HG03097 (cell line): Measurements from ENCODE around the gene WDR27.

ENCODE experiments used
- ATAC-seq: cut with Tn5 transposase; IDR thresholded peaks from one replicate; pipeline ENCODE4 v1.9.1; 2021; ENCODE audit not compliant: unreplicated experiment, low FRiP score

WDR27 gene

DNA sequence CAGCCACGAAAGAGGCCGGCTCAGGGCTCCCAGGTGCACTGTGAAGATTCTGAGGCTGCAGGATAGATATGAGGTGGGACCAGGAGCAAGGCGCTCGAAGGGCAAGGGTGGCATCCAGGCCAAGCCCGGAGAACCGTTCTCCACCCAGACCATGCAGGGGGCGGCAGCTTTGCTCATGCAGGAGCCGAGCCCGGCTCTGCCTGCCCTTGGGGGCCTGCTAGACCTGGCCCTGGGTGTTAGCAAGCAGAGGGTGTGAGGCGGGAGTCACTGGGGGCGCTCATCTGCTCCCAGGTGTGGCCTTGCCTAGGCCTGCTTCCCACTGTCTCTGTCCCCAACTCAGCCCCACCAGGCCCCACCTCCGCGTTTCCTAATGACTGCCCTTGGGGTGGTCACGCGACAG lies 59.4 kb downstream of the WDR27 start:
- no peak for ATAC-seq

- ATAC-seq: no peak
Observed at GRCh38 chr6:169641461-169642085, 60.3 kb downstream of the WDR27 start.

DNA sequence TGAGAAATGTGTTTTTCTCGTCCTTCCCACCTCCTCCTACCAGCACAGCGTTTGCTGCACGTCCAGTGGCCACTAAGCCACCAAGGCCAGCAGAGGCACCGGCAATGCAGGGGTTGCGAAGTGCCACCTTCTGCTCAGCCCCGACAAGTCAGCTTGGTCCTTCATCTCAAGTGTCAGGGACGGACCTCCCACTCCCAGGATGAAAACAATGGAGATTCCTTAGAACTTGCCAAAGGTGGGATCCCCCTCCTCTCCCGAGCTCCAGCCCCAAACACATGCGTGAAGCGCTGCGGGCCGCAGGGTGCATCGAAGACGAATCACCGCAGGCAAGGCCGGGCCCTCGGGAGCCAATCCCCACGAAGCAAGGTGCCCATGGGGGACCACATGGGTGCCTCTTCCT lies 60.8 kb downstream of the WDR27 start:
- ATAC-seq: no peak

DNA sequence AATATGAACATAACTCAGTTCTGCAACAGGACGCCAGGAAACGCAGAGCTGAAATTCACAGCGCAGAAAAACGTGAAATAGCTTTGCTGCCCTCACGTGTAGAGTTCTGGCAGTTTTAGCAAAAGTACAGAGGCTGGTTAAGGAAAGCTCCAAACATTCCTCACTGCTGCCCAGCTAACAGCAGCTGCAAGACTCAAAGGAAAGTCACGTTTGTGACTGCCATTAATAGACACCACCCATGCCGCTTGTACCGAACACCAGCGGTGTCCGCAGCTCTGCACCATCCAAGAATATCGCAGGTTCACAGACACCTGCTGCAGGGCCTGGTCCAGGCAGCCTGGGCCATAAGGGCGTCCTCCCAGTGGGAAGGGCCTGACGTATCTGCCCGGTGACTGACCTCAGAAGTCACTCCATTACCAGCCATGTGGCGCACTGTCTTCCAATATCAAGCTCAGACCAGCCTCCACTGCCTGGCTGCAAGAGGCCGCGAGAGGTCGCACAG lies 61.4 kb downstream of the WDR27 start:
- ATAC-seq: no peak

- ATAC-seq: no peak
Observed at GRCh38 chr6:169639653-169640278, 62.1 kb downstream of the WDR27 start.

DNA sequence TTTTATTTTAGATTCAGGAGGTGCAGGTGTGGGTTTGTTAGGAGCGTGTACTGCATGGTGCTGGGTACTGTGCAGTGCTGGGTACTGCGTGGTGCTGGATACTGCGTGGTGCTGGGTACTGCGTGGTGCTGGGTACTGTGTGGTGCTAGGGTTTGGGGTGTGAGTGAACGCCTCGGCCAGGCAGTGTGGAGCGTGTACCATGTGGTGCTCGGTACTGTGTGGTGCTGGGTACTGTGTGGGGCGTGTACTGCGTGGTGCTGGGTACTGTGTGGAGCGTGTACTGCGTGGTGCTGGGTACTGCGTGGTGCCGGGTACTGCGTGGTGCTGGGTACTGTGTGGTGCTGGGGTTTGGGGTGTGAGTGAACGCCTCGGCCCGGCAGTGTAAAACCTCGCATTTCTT lies 62.9 kb downstream of the WDR27 start:
- no peak for ATAC-seq

- no peak for ATAC-seq
Observed at GRCh38 chr6:169638388-169638787, 63.4 kb downstream of the WDR27 start.

- ATAC-seq: no peak
Observed at GRCh38 chr6:169635345-169635744, 66.5 kb downstream of the WDR27 start.

GRCh38 chr6:169632841-169633240 lies 69.0 kb downstream of the WDR27 start:
- ATAC-seq: no peak

- no peak for ATAC-seq
Observed at GRCh38 chr6:169629256-169629655, 72.6 kb downstream of the WDR27 start.

- no peak for ATAC-seq
Observed at GRCh38 chr6:169627736-169628607, 73.9 kb downstream of the WDR27 start.

DNA sequence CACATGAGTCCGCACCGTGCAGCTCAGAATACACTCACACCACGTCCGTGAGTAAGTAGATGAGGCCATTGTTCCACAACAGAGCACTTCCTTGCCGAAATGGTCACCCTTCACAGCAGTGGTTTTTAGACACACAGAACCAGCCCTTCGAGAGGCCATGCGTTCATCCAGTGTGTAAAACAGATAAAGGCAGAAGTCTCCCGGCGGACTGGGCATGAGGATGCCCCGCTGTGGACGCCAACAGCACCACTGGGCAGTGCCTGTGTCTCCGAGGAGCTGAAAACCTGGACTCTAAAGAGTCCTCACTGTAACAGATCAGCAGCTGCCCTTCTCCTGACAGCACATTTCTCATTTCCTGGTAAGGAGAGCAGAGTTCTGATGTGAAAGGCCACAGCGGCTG lies 75.2 kb downstream of the WDR27 start:
- ATAC-seq: no peak

- no peak for ATAC-seq
Observed at GRCh38 chr6:169626169-169626568, 75.7 kb downstream of the WDR27 start.

- no peak for ATAC-seq
Observed at GRCh38 chr6:169625376-169625775, 76.5 kb downstream of the WDR27 start.

- ATAC-seq: no peak
Observed at GRCh38 chr6:169624785-169625184, 77.0 kb downstream of the WDR27 start.

- no peak for ATAC-seq
Observed at GRCh38 chr6:169623975-169624374, 77.9 kb downstream of the WDR27 start.

DNA sequence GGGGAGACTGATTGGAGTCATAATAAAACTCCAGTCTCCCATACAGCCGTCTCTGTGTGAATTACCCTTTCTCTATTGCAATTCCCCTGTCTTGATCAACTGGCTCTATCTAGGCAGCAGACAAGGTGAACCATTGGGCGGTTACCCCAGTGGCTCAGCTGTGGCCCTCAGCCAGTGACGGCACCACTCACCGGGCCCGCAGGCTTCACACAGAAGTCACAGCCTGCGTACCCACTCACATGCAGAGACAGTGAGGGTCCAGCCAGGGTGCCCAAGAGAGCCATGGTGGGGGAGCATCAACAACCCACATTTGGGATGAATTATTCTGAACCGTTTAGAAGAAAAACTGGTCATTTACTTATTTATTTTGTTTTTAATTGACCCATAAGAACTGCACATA lies 78.5 kb downstream of the WDR27 start:
- ATAC-seq: no peak

DNA sequence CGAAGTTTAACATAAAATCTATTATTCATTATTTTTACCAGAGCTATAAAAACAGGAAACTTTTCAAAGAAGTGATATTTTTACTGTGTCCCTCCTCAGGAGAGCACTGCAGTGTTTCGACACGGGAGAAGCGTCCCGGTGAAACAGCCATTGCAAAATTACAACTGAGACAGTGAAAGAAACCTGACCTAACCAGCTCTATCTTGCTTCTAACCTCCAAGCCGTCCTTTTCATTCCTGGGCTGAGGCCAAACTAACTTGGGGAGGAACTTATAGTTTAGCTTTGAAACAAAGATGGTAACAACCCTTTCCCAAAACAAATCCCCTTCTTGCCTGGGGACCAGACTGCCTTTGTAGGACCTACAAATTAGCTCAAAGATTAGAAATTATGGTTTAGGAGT lies 79.2 kb downstream of the WDR27 start:
- ATAC-seq: no peak

GRCh38 chr6:169621311-169621710 lies 80.5 kb downstream of the WDR27 start:
- ATAC-seq: no peak

DNA sequence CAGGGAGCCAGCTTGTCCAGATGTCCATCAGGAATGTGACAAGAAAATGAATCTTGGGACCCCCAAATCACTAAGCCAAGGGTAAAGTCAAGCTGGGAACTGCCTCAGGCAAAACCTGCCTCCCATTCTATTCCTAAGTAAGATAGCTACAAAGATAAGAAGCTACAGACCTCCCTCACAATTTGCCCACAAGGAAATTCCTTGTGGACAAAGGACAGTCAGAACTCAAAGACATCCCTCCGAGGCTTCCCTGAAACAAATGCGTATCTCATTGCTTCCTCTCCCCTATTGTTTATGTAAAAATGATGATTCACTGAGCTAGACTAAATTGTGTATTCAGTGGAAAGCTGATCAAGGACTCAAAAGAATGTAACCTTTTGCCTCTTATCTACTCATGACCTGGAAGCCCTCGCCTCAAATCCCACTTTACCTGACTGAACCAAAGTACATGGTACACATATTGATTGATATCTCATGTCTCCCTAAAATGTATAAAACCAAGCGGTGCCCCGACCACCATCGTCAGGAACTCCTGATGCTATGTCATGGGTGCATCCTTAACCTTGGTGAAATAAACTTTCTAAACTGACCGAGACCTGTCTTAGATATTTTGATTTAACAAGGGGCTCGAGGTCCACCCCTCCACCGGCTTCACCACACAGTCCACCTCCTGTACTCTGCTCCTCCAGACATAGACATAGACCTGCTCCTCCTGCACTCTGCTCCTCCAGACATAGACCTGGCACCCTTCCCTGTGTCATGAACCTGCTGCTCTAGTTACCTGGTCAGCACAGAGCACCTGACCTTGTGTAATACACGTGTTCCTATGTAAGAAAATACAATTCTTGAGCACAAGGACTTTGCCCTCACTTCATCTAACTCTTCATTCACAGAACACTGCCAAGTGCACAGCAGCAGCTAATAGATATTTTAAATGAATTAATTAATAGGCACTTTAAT lies 81.4 kb downstream of the WDR27 start:
- no peak for ATAC-seq
